HL-60 (cell line): ENCODE measurements around the gene NEGR1.

Experiments
- DNase-seq, 2 experiments: peaks; one replicate each; pipeline ENCODE4 v3.0.0-alpha.2; 2010 to 2020; ENCODE audit warnings: low read depth in 1 of 2, low spot score in 1 of 2
- H3K27ac ChIP-seq: fragments of 250-450 bp; sonication (Bioruptor Pico); replicated peaks from 2 replicates; pipeline ENCODE4 v1.5.1; 2020; ENCODE audit warnings: mild to moderate bottlenecking, moderate library complexity
- H3K27me3 ChIP-seq: fragments of 250-450 bp; sonication (Bioruptor Pico); 2 replicates; pipeline ENCODE4 v1.5.1; 2021; ENCODE audit warnings: mild to moderate bottlenecking, moderate library complexity; ENCODE audit not compliant: insufficient read depth, poor library complexity, severe bottlenecking
- H3K4me3 ChIP-seq: replicated peaks from 2 replicates; pipeline ENCODE4 v1.5.1; 2011; ENCODE audit warnings: mild to moderate bottlenecking, control low read depth, low read length; ENCODE audit not compliant: insufficient read depth
- GABPA ChIP-seq: IDR thresholded peaks from 2 replicates; pipeline ENCODE4 v1.6.1; 2012; ENCODE audit warnings: low read depth
- POLR2AphosphoS5 ChIP-seq: IDR thresholded peaks from 2 replicates; pipeline ENCODE4 v1.6.1; 2012; ENCODE audit warnings: low read depth
- SPI1 ChIP-seq: IDR thresholded peaks from 2 replicates; pipeline ENCODE4 v1.6.1; 2012; ENCODE audit warnings: low read depth, mild to moderate bottlenecking, borderline replicate concordance
- TF ChIP-seq, protein P1 (sequence below): IDR thresholded peaks from one replicate; pipeline ENCODE4 v1.5.1; 2011; ENCODE audit warnings: low read length, control low read depth, inconsistent platforms; ENCODE audit not compliant: insufficient read depth
- TF ChIP-seq, protein P2 (sequence below): IDR thresholded peaks from 2 replicates; pipeline ENCODE4 v1.6.1; 2012; ENCODE audit warnings: low read depth; ENCODE audit not compliant: insufficient replicate concordance

Gene NEGR1

GRCh38 chr1:71766748-71767147 lies 515.6 kb downstream of the NEGR1 start:
- no peaks in the 10 kb centered on the region for H3K27me3 ChIP-seq
- H3K27ac ChIP-seq, result peak overlapping the region; percentile 10; the same call in 1 of the 2 replicates
- peak; percentile 20 to 70 for DNase-seq
- TF ChIP-seq, protein P1, sequence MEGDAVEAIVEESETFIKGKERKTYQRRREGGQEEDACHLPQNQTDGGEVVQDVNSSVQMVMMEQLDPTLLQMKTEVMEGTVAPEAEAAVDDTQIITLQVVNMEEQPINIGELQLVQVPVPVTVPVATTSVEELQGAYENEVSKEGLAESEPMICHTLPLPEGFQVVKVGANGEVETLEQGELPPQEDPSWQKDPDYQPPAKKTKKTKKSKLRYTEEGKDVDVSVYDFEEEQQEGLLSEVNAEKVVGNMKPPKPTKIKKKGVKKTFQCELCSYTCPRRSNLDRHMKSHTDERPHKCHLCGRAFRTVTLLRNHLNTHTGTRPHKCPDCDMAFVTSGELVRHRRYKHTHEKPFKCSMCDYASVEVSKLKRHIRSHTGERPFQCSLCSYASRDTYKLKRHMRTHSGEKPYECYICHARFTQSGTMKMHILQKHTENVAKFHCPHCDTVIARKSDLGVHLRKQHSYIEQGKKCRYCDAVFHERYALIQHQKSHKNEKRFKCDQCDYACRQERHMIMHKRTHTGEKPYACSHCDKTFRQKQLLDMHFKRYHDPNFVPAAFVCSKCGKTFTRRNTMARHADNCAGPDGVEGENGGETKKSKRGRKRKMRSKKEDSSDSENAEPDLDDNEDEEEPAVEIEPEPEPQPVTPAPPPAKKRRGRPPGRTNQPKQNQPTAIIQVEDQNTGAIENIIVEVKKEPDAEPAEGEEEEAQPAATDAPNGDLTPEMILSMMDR, result no peak
- TF ChIP-seq SPI1 (no peak; the same call in 1 of the 2 replicates), GABPA (no peak), POLR2AphosphoS5 (no peak)
- TF ChIP-seq, protein P2, sequence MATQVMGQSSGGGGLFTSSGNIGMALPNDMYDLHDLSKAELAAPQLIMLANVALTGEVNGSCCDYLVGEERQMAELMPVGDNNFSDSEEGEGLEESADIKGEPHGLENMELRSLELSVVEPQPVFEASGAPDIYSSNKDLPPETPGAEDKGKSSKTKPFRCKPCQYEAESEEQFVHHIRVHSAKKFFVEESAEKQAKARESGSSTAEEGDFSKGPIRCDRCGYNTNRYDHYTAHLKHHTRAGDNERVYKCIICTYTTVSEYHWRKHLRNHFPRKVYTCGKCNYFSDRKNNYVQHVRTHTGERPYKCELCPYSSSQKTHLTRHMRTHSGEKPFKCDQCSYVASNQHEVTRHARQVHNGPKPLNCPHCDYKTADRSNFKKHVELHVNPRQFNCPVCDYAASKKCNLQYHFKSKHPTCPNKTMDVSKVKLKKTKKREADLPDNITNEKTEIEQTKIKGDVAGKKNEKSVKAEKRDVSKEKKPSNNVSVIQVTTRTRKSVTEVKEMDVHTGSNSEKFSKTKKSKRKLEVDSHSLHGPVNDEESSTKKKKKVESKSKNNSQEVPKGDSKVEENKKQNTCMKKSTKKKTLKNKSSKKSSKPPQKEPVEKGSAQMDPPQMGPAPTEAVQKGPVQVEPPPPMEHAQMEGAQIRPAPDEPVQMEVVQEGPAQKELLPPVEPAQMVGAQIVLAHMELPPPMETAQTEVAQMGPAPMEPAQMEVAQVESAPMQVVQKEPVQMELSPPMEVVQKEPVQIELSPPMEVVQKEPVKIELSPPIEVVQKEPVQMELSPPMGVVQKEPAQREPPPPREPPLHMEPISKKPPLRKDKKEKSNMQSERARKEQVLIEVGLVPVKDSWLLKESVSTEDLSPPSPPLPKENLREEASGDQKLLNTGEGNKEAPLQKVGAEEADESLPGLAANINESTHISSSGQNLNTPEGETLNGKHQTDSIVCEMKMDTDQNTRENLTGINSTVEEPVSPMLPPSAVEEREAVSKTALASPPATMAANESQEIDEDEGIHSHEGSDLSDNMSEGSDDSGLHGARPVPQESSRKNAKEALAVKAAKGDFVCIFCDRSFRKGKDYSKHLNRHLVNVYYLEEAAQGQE, result no peak
- H3K4me3 ChIP-seq, result no peak overlapping the region

DNA sequence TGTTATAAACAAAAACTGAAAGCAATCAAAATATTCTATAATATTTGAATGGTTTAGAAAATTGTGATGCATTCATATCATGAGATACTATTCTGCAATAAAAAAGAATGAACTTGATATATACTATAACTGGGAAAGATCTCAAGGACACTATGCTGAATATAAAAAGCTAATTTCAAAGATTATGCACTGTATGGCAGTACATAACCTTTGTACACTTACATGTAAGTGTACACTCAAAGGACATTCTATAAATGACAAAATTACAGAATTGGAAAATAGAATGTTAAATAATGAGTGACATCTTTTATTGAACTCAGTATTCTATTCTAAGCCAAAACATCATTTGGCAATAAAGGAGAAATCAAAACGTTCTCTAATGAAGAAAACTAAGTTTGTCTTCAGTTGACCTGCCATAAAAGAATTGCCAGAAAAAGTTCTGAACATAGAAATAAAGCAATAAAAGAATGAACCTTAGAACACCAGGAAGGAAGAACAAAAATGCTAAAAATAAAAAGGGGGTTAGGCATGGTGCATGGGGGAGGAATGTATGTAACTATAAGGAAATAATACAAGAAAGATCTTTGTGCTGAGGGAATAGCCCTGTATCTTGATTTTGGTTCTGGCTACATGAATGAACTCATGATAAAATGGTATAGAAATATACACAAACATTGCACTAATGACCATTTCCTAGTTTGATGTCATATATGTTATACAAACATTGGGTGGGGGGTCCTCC lies 519.7 kb downstream of the NEGR1 start:
- TF ChIP-seq SPI1, result no peak
- TF ChIP-seq, protein P2, result no peak
- no peak for TF ChIP-seq POLR2AphosphoS5
- TF ChIP-seq, protein P1, result no peak
- no peak for TF ChIP-seq GABPA
- H3K27me3 ChIP-seq, result no peaks in the 10 kb centered on the region
- DNase-seq, result no peak
- no peak overlapping the region for H3K4me3 ChIP-seq
- no peak overlapping the region for H3K27ac ChIP-seq

DNA sequence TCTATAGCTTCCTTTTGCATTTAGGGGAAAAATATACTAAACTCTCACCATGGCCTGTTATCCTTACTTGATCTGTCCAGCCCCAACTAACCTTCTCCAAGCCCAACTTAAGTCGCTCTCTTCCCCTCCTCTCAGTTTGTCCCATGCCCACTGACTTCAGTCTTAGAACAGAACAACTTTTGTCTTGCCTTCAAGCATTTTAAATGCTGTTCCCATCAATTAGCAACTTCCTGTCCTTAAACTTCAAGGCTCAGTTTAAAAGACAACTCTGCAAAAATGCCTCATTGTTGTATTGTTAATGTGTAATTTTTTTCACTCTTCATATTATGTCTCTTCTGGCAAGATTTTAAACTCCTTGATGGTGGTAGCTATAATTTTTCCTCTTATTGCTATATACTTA lies 526.9 kb downstream of the NEGR1 start:
- no peaks in the 10 kb centered on the region for H3K27me3 ChIP-seq
- DNase-seq, result no peak
- H3K27ac ChIP-seq, result no peak overlapping the region
- no peak overlapping the region for H3K4me3 ChIP-seq
- TF ChIP-seq, protein P2, result no peak
- TF ChIP-seq, protein P1, result no peak
- TF ChIP-seq GABPA, result no peak
- no peak for TF ChIP-seq SPI1
- no peak for TF ChIP-seq POLR2AphosphoS5
